GM19238 (cell line): ENCODE data around the gene CDK14.

Experiments
- DNase-seq: peaks from one replicate; pipeline ENCODE4 v3.0.0; 2011; ENCODE audit warnings: low spot score; ENCODE audit not compliant: insufficient read length

The CDK14 gene

DNA sequence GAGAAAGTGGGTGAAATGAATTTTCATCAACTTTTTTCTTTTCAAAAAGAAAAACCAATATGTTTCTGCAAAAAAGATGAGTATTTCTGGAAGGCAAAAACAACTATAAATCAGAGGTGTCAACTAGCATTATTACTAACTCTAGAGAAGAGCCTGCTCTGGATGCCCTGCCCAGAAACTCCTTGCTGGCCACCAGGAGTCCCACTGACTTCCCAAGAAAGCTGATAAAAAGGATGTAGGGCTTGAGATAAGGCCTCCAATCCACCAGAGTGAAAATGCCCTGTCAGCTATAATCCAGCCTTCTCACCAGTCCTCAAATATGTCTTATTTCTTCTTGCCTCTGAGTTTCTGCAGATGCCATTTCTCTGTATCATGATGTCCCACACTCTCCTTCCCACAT lies 651.4 kb downstream of the CDK14 start:
- DNase-seq: no peak

DNA sequence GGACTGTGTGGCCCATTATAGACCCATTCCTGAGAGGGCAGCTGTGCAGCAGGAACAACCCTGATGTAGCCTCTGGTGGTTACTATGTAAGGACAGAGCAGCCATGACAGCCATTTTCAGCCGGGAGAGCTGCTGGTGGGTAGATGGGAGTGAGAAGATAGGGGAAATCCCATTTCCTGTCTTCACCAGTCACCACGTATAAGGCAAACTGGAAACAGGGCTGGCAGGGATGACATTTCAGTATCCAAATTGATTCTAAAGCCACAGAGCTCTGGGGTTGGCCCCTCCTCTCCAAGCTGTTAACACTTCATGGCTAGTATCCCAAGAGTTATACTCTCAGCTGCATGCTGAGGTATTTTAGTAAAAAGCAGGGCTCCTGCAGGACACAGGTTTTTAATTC lies 652.9 kb downstream of the CDK14 start:
- DNase-seq: no peak

- no peak for DNase-seq
These were observed 653.5 kb downstream of the CDK14 start for GRCh38 chr7:91249506-91250233.

DNA sequence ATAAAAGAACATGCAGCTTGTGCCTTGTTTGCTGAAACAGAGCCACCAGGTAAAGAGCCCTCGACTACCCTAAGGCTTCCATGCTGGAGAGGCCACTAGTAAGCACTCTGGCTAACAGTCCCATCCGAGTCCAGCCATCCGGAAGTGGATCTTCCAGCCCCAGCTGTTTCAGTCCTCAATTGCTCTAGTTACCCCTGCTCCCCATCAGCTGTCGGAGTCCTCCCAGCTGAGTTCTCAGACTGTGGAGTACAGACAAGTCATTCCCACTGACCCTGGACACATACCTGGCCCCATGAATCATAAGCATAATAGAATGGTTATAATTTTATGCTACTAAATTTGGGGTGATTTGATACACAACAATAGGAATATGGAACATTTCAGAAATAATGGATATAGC lies 654.6 kb downstream of the CDK14 start:
- no peak for DNase-seq

- DNase-seq: no peak
These were observed 655.8 kb downstream of the CDK14 start for GRCh38 chr7:91251877-91252276.
